GM19372 (cell line): ENCODE measurements around the gene MEOX2.

Source experiments
- ATAC-seq: cut with Tn5 transposase; IDR thresholded peaks from one replicate; pipeline ENCODE4 v1.9.1; 2021; ENCODE audit warnings: mild to moderate bottlenecking, low read depth, moderate library complexity; ENCODE audit not compliant: unreplicated experiment

The MEOX2 gene

GRCh38 chr7:15682111-15682510 is 4.4 kb downstream of the MEOX2 start:
- no peak for ATAC-seq

- ATAC-seq, result no peak
Observed at GRCh38 chr7:15681631-15682030, 4.9 kb downstream of the MEOX2 start.

GRCh38 chr7:15681186-15681585 is 5.3 kb downstream of the MEOX2 start:
- ATAC-seq, result no peak

GRCh38 chr7:15680446-15680845 is 6.0 kb downstream of the MEOX2 start:
- ATAC-seq, result no peak

- no peak for ATAC-seq
Observed at GRCh38 chr7:15679306-15679705, 7.2 kb downstream of the MEOX2 start.

GRCh38 chr7:15678653-15679052 is 7.8 kb downstream of the MEOX2 start:
- no peak for ATAC-seq

- no peak for ATAC-seq
Observed at GRCh38 chr7:15675379-15675778, 11.1 kb downstream of the MEOX2 start.

GRCh38 chr7:15674586-15674985 is 11.9 kb downstream of the MEOX2 start:
- ATAC-seq, result no peak

- no peak for ATAC-seq
Observed at GRCh38 chr7:15669443-15670090, 16.9 kb downstream of the MEOX2 start.

GRCh38 chr7:15667991-15668390 is 18.5 kb downstream of the MEOX2 start:
- no peak for ATAC-seq

GRCh38 chr7:15662451-15662850 is 24.0 kb downstream of the MEOX2 start:
- ATAC-seq, result no peak

- no peak for ATAC-seq
Observed at GRCh38 chr7:15658247-15658646, 28.2 kb downstream of the MEOX2 start.

GRCh38 chr7:15652776-15653290 is 33.6 kb downstream of the MEOX2 start:
- no peak for ATAC-seq

GRCh38 chr7:15651693-15652092 is 34.8 kb downstream of the MEOX2 start:
- ATAC-seq, result no peak

- no peak for ATAC-seq
Observed at GRCh38 chr7:15650787-15651186, 35.7 kb downstream of the MEOX2 start.

GRCh38 chr7:15648461-15648961 is 38.0 kb downstream of the MEOX2 start:
- ATAC-seq, result no peak

- ATAC-seq, result no peak
Observed at GRCh38 chr7:15647309-15647708, 39.2 kb downstream of the MEOX2 start.

- no peak for ATAC-seq
Observed at GRCh38 chr7:15643000-15643705, 43.3 kb downstream of the MEOX2 start.

- ATAC-seq, result no peak
Observed at GRCh38 chr7:15628876-15629275, 57.6 kb downstream of the MEOX2 start.

- ATAC-seq, result no peak
Observed at GRCh38 chr7:15626041-15626440, 60.4 kb downstream of the MEOX2 start.

GRCh38 chr7:15625466-15625865 is 61.0 kb downstream of the MEOX2 start:
- no peak for ATAC-seq

GRCh38 chr7:15621468-15621867 is 65.0 kb downstream of the MEOX2 start:
- ATAC-seq, result no peak
